K562 (cell line): Measurements from ENCODE around the gene CFAP53. TPM values are rescaled to one million over a fixed set of nuclear protein-coding genes. Genes with fewer than 3 reads are reported as not detected.

Experiments used
- ATAC-seq: fragments of 200-7000 bp; cut with Tn5 transposase; 3 replicates; pipeline ENCODE4 v1.9.1; 2020; ENCODE audit warnings: moderate library complexity
- BruUV-seq: library from RNA; stranded (reverse); fragments of 400-500 nt; replicated peaks from 2 replicates; lab custom pipeline; 2021; lab: Mats Ljungman, UMichigan
- CTCF ChIA-PET: fragments of 300-600 bp; formaldehyde crosslinking; extraction: SDS; loops from one replicate; lab custom pipeline; 2021; ENCODE audit warnings: low intra/inter-chr PET ratio; lab: Yijun Ruan, JAX
- POLR2A ChIA-PET: fragments of 300-600, 350-650 bp; sonication (Branson Sonifier 250); formaldehyde crosslinking; extraction: SDS; loops from one replicate; lab custom pipeline; 2021; ENCODE audit warnings: antibody characterized with exemption, inconsistent platforms; lab: Yijun Ruan, JAX
- DNase-seq, 4 experiments: peaks; one replicate each; pipeline versions ENCODE4 v3.0.0 to v3.0.0-alpha.2; 2011 to 2018; ENCODE audit warnings: low spot score in 3 of 4, mixed read lengths in 3 of 4; ENCODE audit errors: extremely low read depth in 1 of 4
- FAIRE-seq: peaks from 2 replicates; lab custom pipeline; 2011; peaks lifted over from hg19 to GRCh38; lab: Jason Lieb, UNC
- H2AFZ ChIP-seq: 2 replicates; pipeline ENCODE4 v1.6.0; 2011; ENCODE audit warnings: low read depth, low read length, control low read depth, inconsistent platforms
- H3K27ac ChIP-seq: fragments of 200-600 bp; 3 replicates; pipeline ENCODE4 v1.8.0; 2011; ENCODE audit warnings: low read depth, mild to moderate bottlenecking, control low read depth, inconsistent platforms, low read length, moderate library complexity, mixed read lengths; ENCODE audit errors: extremely low read depth
- H3K27me3 ChIP-seq, 2 experiments: fragments of 300-600 bp in 1 of 2; 2 replicates in 1 of 2; 3 replicates in 1 of 2; pipeline versions ENCODE4 v1.6.0 to v1.8.0; 2011; ENCODE audit warnings: inconsistent platforms in 2 of 2, low read length in 2 of 2, mild to moderate bottlenecking in 1 of 2, mixed read lengths in 1 of 2, moderate library complexity in 1 of 2; ENCODE audit not compliant: control insufficient read depth in 2 of 2, insufficient read depth in 2 of 2
- H3K36me3 ChIP-seq: fragments of 300-600 bp; 3 replicates; pipeline ENCODE4 v1.8.0; 2011; ENCODE audit warnings: mild to moderate bottlenecking, low read length, inconsistent platforms; ENCODE audit not compliant: control insufficient read depth, insufficient read depth
- H3K4me1 ChIP-seq, 2 experiments: fragments of 200-600 bp in 1 of 2; replicated peaks in 1 of 2; 2 replicates in 1 of 2; 3 replicates in 1 of 2; pipeline versions ENCODE4 v1.5.1 to v1.8.0; 2011; ENCODE audit warnings: inconsistent platforms in 2 of 2, low read length in 2 of 2, mild to moderate bottlenecking in 1 of 2, mixed read lengths in 1 of 2, moderate library complexity in 1 of 2; ENCODE audit not compliant: control insufficient read depth in 2 of 2, insufficient read depth in 2 of 2
- H3K4me2 ChIP-seq: 2 replicates; pipeline ENCODE4 v1.6.1; 2011; ENCODE audit warnings: low read length, control low read depth, inconsistent platforms, mixed read lengths; ENCODE audit not compliant: insufficient read depth
- H3K4me3 ChIP-seq: fragments of 200-600 bp; sonication (generic), shearing (Covaris generic); 2 replicates; pipeline ENCODE4 v1.5.1; 2016; ENCODE audit warnings: control low read depth, inconsistent platforms
- H3K79me2 ChIP-seq: fragments of 200-600 bp; 3 replicates; pipeline ENCODE4 v1.8.0; 2011; ENCODE audit warnings: low read length, inconsistent platforms; ENCODE audit not compliant: control insufficient read depth, insufficient read depth
- H3K9ac ChIP-seq, 2 experiments: 2 replicates each; pipeline versions ENCODE4 v1.6.0 to v1.6.1; 2011; ENCODE audit warnings: low read depth in 2 of 2, low read length in 2 of 2, control low read depth in 1 of 2, inconsistent platforms in 1 of 2, mild to moderate bottlenecking in 1 of 2, mixed read lengths in 1 of 2; ENCODE audit not compliant: insufficient read depth in 1 of 2
- H3K9me1 ChIP-seq: one replicate; pipeline ENCODE4 v1.6.0; 2011; ENCODE audit warnings: inconsistent platforms, mild to moderate bottlenecking, low read length, moderate library complexity; ENCODE audit not compliant: control insufficient read depth, insufficient read depth
- H3K9me3 ChIP-seq: replicated peaks from 2 replicates; pipeline ENCODE4 v1.5.1; 2011; ENCODE audit warnings: low read depth, low read length, inconsistent platforms; ENCODE audit not compliant: control insufficient read depth, insufficient read depth
- H4K20me1 ChIP-seq: replicated peaks from 2 replicates; pipeline ENCODE4 v1.6.1; 2011; ENCODE audit warnings: low read length, inconsistent platforms, mixed read lengths; ENCODE audit not compliant: control insufficient read depth, insufficient read depth
- ELF2 ChIP-seq: fragments of 250-450 bp; sonication (Bioruptor Pico); IDR thresholded peaks from 2 replicates; pipeline ENCODE4 v1.5.0; 2021; ENCODE audit warnings: mild to moderate bottlenecking
- MTA2 ChIP-seq: fragments of 450-650 bp; IDR thresholded peaks from 2 replicates; pipeline ENCODE4 v1.6.1; 2016; ENCODE audit warnings: low read depth
- NFE2L1 ChIP-seq: fragments of 450-650 bp; IDR thresholded peaks from 2 replicates; pipeline ENCODE4 v1.6.1; 2016; ENCODE audit warnings: missing genetic modification characterization, low read depth, mild to moderate bottlenecking, missing compliant biosample characterization, moderate library complexity, borderline replicate concordance
- PRPF4 ChIP-seq: fragments of 200-400 bp; formaldehyde crosslinking; IDR thresholded peaks from one replicate; pipeline ENCODE4 v1.6.1; 2017; ENCODE audit warnings: low read length, low read depth, mild to moderate bottlenecking; ENCODE audit not compliant: insufficient read depth, poor library complexity, severe bottlenecking
- SP2 ChIP-seq: IDR thresholded peaks from 2 replicates; pipeline ENCODE4 v1.6.1; 2011; ENCODE audit warnings: mild to moderate bottlenecking, low read depth, low read length, moderate library complexity; ENCODE audit not compliant: poor library complexity, severe bottlenecking; ENCODE audit errors: extremely low read depth
- SRSF1 ChIP-seq: fragments of 200-400 bp; formaldehyde crosslinking; IDR thresholded peaks from 2 replicates; pipeline ENCODE4 v1.6.1; 2017; ENCODE audit warnings: mild to moderate bottlenecking, low read depth, low read length, moderate library complexity
- ZNF12 ChIP-seq: sonication (generic); formaldehyde crosslinking; IDR thresholded peaks from 2 replicates; pipeline ENCODE4 v1.4.0; 2020; ENCODE audit warnings: mild to moderate bottlenecking, missing genetic modification reagents
- ZNF57 ChIP-seq: fragments of 450-650 bp; formaldehyde crosslinking; IDR thresholded peaks from 2 replicates; pipeline ENCODE4 v1.4.0; 2020; ENCODE audit warnings: mild to moderate bottlenecking, moderate library complexity
- WGBS: fragments of 100-300 bp; shearing (Covaris generic); methylation state at CpG from one replicate; pipeline ENCODE4 v1.1.6; 2016; ENCODE audit warnings: low coverage, mixed read lengths; ENCODE audit not compliant: insufficient coverage; ENCODE audit errors: missing lambda C conversion rate; 5-methylcytosine and 5-hydroxymethylcytosine counted together
- in situ Hi-C: fragments of 300-500 bp; cut with MboI; formaldehyde crosslinking; loops from 4 replicates; pipeline ENCODE4 v1.15.0; 2018; ENCODE audit warnings: inconsistent platforms, mixed read lengths
- intact Hi-C: fragments of 100-400 bp; cut with micrococcal nuclease; formaldehyde crosslinking; loops from 2 replicates; pipeline ENCODE4 v1.14.2; 2022
- polyA plus RNA-seq, 8 experiments: library from polyadenylated mRNA; depleted of rRNA in 4 of 8; stranded (reverse) in 5 of 8; unstranded in 3 of 8; fragments of >200 nt; fragmentation: Nextera tagmentation in 2 of 8; fragmentation: Illumina TruSeq in 1 of 8; extraction: Ambion mirVana in 2 of 8; extraction: Trizol in 1 of 8; gene quantifications; 2 replicates each; pipeline versions ENCODE4 v1.2.1 to v1.2.3, GENCODE V29; 2011 to 2014; ENCODE audit warnings: inconsistent platforms in 1 of 8, missing spikeins in 1 of 8
- total RNA-seq, 7 experiments: library from RNA; depleted of rRNA in 6 of 7; stranded (reverse); fragments of >200 nt in 6 of 7; fragmentation: Illumina TruSeq in 2 of 7; extraction: Trizol in 2 of 7; gene quantifications; 2 replicates each; pipeline versions ENCODE4 v1.2.1 to v1.2.3, GENCODE V29; 2011 to 2021; ENCODE audit warnings: low replicate concordance in 1 of 7
- TF ChIP-seq, protein P1 (sequence below): fragments of 250-450 bp; sonication (Bioruptor Pico); IDR thresholded peaks from 2 replicates; pipeline ENCODE4 v1.4.0; 2020; ENCODE audit warnings: mild to moderate bottlenecking, moderate library complexity, borderline replicate concordance

CFAP53 gene
- total and polyA plus RNA-seq, 9 of the 15 experiments (the other 6 are each of a cell fraction or from before 2014, with no cell fraction given): 0.21 to 1.9 (median 1.2) TPM

DNA sequence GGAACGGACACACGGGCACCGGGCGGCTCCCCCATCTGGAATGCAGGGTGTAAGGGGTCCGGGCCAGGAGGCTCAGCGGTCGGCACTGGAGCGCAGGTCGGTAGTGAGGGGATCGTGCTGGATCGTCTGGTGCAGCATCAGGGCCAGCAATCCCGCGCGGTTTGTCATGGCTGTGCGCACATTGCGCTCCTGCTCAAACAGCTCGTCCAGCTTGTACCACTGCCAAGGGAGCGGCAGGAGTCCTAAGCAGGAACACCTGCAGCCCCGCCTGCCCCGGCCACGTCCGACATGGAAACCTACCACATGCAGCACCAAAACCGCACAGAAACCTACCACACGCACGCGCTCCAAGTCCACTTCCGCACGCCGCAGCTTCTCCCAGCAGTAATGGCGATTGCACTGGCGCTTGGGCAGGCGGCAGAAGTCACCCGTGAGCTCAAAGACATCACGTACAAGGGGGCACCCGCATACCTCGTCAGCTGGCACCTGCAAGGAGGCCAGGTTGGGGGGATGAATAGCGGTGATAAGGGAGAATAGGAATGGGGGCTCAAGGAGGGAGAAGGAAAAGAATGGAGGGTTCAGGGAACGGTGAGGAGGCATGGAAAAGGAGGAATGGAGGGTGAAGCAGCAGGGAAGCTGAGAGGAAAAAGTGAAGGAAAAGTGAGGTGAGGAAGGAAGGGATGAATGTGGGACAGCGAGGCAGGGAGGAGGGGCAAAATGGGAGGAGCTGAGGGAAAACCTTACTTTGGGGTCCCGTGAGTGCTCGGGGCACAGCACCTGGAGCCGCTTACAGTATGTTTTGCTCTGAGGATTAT, 16.4 kb upstream of the CFAP53 start:
- intact Hi-C loops (no loop called here), in situ Hi-C loops (no loop called here)
- Histone ChIP-seq H3K79me2 (peaks cover 50% of the 10 kb centered on the region), H2AFZ (no peak overlapping the region), H3K4me3 (no peak overlapping the region), H3K27me3 (no peaks in the 10 kb centered on the region), H3K27ac (no peak overlapping the region), H3K9me1 (no peaks in the 10 kb centered on the region), H4K20me1 (peaks cover 2% of the 10 kb centered on the region; the same call in 1 of the 2 replicates), H3K9me3 (no peaks in the 10 kb centered on the region), H3K36me3 (peaks cover 70% of the 10 kb centered on the region; the same call in 2 of the 3 replicates), H3K4me2 (no peak overlapping the region), H3K4me1 (peaks cover 7 to 42% of the 10 kb centered on the region in 2 experiments; a peak in 3 of 5 replicates), H3K9ac (no peak overlapping the region; a peak in 1 of 4 replicates)
- BruUV-seq: no TSS peak
- FAIRE-seq (no peak), DNase-seq (no peak), ATAC-seq (no peak)
- ChIA-PET CTCF (no interaction called here), POLR2A (interaction anchor here (0.7 to 2.1 kb wide), 2 partner anchors 12 to 142 kb away, joined by 3 to 7 read pairs; no protein-coding TSS in a partner anchor)
- 98% methylated on average over 20 of the region's 42 CpGs for WGBS
- no peak for TF ChIP-seq MTA2
- no peak for TF ChIP-seq SP2
- TF ChIP-seq ZNF12 (CRISPR knock-in tag): no peak
- no peak for TF ChIP-seq ELF2 (CRISPR knock-in tag)
- no peak for TF ChIP-seq NFE2L1 (tag)
- no peak for TF ChIP-seq PRPF4
- TF ChIP-seq ZNF57 (CRISPR knock-in tag): no peak
- TF ChIP-seq, protein P1, sequence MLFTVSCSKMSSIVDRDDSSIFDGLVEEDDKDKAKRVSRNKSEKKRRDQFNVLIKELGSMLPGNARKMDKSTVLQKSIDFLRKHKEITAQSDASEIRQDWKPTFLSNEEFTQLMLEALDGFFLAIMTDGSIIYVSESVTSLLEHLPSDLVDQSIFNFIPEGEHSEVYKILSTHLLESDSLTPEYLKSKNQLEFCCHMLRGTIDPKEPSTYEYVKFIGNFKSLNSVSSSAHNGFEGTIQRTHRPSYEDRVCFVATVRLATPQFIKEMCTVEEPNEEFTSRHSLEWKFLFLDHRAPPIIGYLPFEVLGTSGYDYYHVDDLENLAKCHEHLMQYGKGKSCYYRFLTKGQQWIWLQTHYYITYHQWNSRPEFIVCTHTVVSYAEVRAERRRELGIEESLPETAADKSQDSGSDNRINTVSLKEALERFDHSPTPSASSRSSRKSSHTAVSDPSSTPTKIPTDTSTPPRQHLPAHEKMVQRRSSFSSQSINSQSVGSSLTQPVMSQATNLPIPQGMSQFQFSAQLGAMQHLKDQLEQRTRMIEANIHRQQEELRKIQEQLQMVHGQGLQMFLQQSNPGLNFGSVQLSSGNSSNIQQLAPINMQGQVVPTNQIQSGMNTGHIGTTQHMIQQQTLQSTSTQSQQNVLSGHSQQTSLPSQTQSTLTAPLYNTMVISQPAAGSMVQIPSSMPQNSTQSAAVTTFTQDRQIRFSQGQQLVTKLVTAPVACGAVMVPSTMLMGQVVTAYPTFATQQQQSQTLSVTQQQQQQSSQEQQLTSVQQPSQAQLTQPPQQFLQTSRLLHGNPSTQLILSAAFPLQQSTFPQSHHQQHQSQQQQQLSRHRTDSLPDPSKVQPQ: no peak
- TF ChIP-seq SRSF1: no peak
